Measurements from ENCODE around the gene DOCK4. TPM values are rescaled to one million over a fixed set of nuclear protein-coding genes. Genes with fewer than 3 reads are reported as not detected.

Gene DOCK4
- total RNA-seq, 1 donor from 2014 or later, result 44.1 TPM

DNA sequence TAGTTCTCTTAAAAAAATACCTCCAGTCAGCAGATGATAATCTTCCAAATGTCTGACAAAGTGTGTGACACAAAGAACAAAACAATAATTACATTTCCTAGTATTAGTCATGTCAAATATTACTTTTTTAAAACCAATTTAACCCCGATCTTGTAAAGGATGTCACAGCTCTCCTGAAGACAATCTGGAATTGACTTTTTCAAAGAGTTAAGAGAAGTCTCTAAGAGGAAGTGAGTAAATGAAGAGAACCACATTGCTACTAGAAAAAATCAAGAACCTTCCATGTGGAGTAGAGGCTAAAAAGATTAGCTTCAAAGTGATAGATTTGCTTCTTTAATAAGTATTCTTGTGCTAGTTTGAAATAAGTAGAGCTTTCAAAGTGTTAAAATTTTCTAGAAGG, 425.7 kb downstream of the DOCK4 start:
- TF ChIP-seq CTCF (IDR thresholded peaks at IDR 0.05), result no peak
- DNase-seq (ENCODE audit: extremely low spot score, unreplicated experiment), result no peak
- no peaks in the 10 kb centered on the region for H3K27me3 Mint-ChIP-seq (ENCODE audit: unreplicated experiment)
- H3K36me3 Mint-ChIP-seq (ENCODE audit: unreplicated experiment), result peaks cover 59% of the 10 kb centered on the region
- H3K4me3 Mint-ChIP-seq (ENCODE audit: unreplicated experiment), result no peak overlapping the region
- peaks cover 8% of the 10 kb centered on the region for H3K9me3 Mint-ChIP-seq (ENCODE audit: unreplicated experiment)
- no peak overlapping the region for H3K27ac Mint-ChIP-seq (ENCODE audit: unreplicated experiment)
- H3K4me1 Mint-ChIP-seq (ENCODE audit: unreplicated experiment), result no peaks in the 10 kb centered on the region

GRCh38 chr7:111775206-111775605, 431.0 kb downstream of the DOCK4 start:
- H3K4me3 Mint-ChIP-seq (ENCODE audit: unreplicated experiment), result no peak overlapping the region
- peaks cover 9% of the 10 kb centered on the region for H3K9me3 Mint-ChIP-seq (ENCODE audit: unreplicated experiment)
- H3K36me3 Mint-ChIP-seq (ENCODE audit: unreplicated experiment), result peaks cover 53% of the 10 kb centered on the region
- H3K27ac Mint-ChIP-seq (ENCODE audit: unreplicated experiment), result no peak overlapping the region
- TF ChIP-seq CTCF (IDR thresholded peaks at IDR 0.05), result no peak
- H3K27me3 Mint-ChIP-seq (ENCODE audit: unreplicated experiment), result no peaks in the 10 kb centered on the region
- H3K4me1 Mint-ChIP-seq (ENCODE audit: unreplicated experiment), result no peaks in the 10 kb centered on the region
- no peak for DNase-seq (ENCODE audit: extremely low spot score, unreplicated experiment)

GRCh38 chr7:111772716-111773115, 433.5 kb downstream of the DOCK4 start:
- no peak for DNase-seq (ENCODE audit: extremely low spot score, unreplicated experiment)
- H3K27me3 Mint-ChIP-seq (ENCODE audit: unreplicated experiment), result no peaks in the 10 kb centered on the region
- peaks cover 57% of the 10 kb centered on the region for H3K36me3 Mint-ChIP-seq (ENCODE audit: unreplicated experiment)
- no peak overlapping the region for H3K27ac Mint-ChIP-seq (ENCODE audit: unreplicated experiment)
- H3K4me1 Mint-ChIP-seq (ENCODE audit: unreplicated experiment), result no peaks in the 10 kb centered on the region
- H3K4me3 Mint-ChIP-seq (ENCODE audit: unreplicated experiment), result no peak overlapping the region
- peaks cover 9% of the 10 kb centered on the region for H3K9me3 Mint-ChIP-seq (ENCODE audit: unreplicated experiment)
- no peak for TF ChIP-seq CTCF (IDR thresholded peaks at IDR 0.05)

DNA sequence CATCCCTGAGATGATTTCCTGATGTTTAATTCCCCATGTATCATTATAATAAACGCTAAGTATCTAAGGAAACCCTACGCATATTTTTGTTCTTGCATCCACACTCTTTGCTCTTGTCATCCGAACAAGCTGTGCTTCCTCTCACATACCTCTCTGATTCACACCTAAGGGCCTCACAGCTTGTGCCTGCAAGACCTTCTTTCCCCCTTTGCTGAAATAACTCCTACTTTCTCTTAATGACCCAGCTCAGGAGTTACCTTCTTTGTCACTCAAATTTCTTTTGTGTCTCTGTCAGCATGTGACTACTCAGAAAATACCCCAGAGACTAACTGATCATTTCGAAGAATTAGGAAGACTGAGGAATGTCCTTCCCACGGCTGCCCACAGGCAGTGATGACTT, 434.6 kb downstream of the DOCK4 start:
- Mint-ChIP-seq H3K4me1 (ENCODE audit: unreplicated experiment) (peaks cover 3% of the 10 kb centered on the region), H3K4me3 (ENCODE audit: unreplicated experiment) (no peak overlapping the region), H3K27me3 (ENCODE audit: unreplicated experiment) (no peaks in the 10 kb centered on the region), H3K9me3 (ENCODE audit: unreplicated experiment) (peaks cover 9% of the 10 kb centered on the region), H3K36me3 (ENCODE audit: unreplicated experiment) (peaks cover 48% of the 10 kb centered on the region), H3K27ac (ENCODE audit: unreplicated experiment) (no peak overlapping the region)
- no peak for TF ChIP-seq CTCF (IDR thresholded peaks at IDR 0.05)
- DNase-seq (ENCODE audit: extremely low spot score, unreplicated experiment), result no peak

DNA sequence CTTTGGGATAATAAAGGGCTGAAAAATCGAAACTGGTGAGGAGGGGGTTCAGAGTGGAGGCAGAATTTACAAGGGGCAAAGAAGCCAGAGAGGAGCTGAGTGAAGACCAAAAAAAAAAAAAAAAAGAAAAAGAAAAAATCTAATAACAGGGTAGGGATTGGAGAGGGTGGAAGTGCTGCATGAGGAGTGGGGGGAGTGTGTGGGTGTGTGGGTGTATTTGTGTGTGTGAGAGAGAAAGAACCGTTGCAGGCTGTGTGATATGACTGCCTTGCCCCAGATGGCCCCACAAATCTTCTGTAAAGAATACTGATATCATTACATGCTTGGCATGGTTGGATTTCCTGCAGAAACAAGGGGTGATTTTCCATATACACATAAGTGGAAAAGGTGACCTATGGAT, 436.1 kb downstream of the DOCK4 start:
- peaks cover 18% of the 10 kb centered on the region for H3K4me1 Mint-ChIP-seq (ENCODE audit: unreplicated experiment)
- no peak overlapping the region for H3K27ac Mint-ChIP-seq (ENCODE audit: unreplicated experiment)
- H3K4me3 Mint-ChIP-seq (ENCODE audit: unreplicated experiment), result no peak overlapping the region
- no peak for DNase-seq (ENCODE audit: extremely low spot score, unreplicated experiment)
- H3K27me3 Mint-ChIP-seq (ENCODE audit: unreplicated experiment), result no peaks in the 10 kb centered on the region
- H3K36me3 Mint-ChIP-seq (ENCODE audit: unreplicated experiment), result peaks cover 34% of the 10 kb centered on the region
- no peaks in the 10 kb centered on the region for H3K9me3 Mint-ChIP-seq (ENCODE audit: unreplicated experiment)
- TF ChIP-seq CTCF (IDR thresholded peaks at IDR 0.05), result no peak

Measured in osteocyte (in vitro differentiated cells).